H1 (cell line): Measurements from ENCODE around the gene MUC5AC. TPM values are rescaled to one million over a fixed set of nuclear protein-coding genes. Genes with fewer than 3 reads are reported as not detected.

Experiments
- E2F6 ChIP-seq: IDR thresholded peaks from 2 replicates; pipeline ENCODE4 v1.6.1; 2012; ENCODE audit warnings: inconsistent platforms
- polyA plus RNA-seq, 7 experiments: library from polyadenylated mRNA; depleted of rRNA in 3 of 7; stranded (reverse) in 5 of 7; unstranded in 2 of 7; fragments of >200 nt in 5 of 7; fragments of 200-250 nt in 2 of 7; gene quantifications; 1 replicate in 5 of 7; 2 replicates in 1 of 7; 4 replicates in 1 of 7; pipeline versions ENCODE4 v1.2.1 to v1.2.3, GENCODE V29; 2011 to 2013; ENCODE audit warnings: missing spikeins in 2 of 7, mixed read lengths in 2 of 7
- total RNA-seq: library from RNA; stranded (reverse); fragmentation: NEBNext Ultra II Directional; extraction: Animal tissue kit (Norgen Biotek cat#: 25700); gene quantifications from 2 replicates; pipeline ENCODE4 v1.2.1, GENCODE V29; 2021

Gene MUC5AC
- total and polyA plus RNA-seq, 2 of the 8 experiments (the other 6 are each of a cell fraction or from before 2014, with no cell fraction given) = not detected

DNA sequence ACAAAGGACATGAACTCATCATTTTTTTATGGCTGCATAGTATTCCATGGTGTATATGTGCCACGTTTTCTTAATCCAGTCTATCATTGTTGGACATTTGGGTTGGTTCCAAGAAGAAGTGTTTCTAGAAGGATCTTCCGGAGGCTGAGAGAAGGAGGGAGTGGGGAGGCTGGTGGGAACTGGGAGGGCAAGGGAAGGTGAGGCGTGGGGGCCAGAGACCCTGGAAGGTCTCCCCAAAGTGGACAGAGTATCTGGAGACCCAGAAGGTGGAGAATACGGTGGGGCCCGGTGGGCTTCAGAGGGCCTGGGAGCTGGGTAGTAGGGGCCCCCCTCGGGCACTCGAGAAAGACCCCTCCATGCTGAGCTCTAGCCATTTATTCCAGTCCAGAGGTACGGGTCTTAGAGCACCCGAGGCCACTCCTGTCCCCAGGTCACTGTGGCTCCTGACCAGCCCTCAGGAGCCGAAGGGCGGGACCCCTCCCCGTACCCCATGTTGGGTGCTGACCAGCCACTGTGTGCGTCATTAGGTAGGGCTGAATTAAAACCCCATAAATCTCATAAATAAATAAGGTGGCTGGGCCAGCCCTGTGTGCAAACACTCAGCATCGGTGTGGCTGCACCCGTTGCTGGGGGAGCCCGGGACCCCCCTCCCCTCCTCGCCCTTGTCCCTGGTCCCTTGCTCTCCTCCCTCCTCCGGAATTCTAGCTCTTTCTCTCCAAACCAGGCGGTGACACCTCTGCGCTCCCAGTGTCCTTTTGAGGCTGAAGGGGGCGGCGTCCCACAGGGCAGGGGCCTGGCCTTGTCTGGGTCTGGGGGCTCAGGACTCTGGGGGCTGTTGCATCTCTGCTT, 38.8 kb upstream of the MUC5AC start (continued):
- TF ChIP-seq E2F6 = no peak
